IPS-18c (cell line): ENCODE results near the gene SPRED3.

Experiments used
- H3K4me3 ChIP-seq: 2 replicates; pipeline ENCODE4 v1.7.0; 2013; ENCODE audit warnings: low read depth, mild to moderate bottlenecking, low read length, moderate library complexity; ENCODE audit not compliant: insufficient read depth
- H3K9me3 ChIP-seq: one replicate; pipeline ENCODE4 v1.6.1; 2013; ENCODE audit warnings: mild to moderate bottlenecking, low read length, moderate library complexity; ENCODE audit not compliant: control insufficient read depth, insufficient read depth

Gene SPRED3

DNA sequence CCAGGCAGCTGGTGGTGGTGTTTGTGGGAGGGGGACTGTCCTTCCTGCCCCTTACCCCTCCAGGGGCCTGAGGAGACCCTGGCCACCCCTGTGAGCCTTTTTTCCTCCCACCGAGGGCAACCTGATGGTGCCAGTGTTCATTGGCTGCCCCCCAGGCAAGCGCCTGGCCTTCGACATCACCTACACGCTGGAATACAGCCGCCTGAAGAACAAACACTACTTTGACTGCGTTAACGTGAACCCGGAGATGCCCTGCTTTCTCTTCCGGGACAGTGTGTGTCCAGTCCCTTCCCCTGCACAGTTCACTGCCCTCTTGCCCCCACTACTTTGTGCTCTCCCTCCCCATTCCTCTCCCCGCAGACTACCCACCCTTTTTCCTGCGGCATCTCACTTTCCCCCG lies 21.5 kb upstream of the SPRED3 start:
- Histone ChIP-seq H3K4me3 (no peak overlapping the region), H3K9me3 (peaks cover 5% of the 10 kb centered on the region)

DNA sequence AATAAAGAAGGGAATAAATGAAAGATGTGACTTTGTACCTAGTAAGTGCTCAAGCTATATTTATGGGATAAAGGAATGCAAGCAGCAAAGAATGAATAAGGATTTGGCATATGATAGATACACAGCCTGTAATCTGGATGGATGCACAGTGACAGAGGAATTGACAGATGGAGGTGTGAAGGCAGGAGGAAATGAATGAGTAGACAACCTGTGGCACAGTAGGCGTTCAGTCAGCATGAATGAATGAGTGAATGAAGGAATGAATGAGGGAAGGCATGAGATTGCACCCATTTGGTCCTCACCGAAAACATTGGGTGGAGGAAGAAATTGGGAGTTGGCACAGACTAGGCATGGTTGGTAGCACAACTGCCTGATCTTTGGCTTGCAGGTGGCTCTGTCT lies 18.9 kb upstream of the SPRED3 start:
- peaks cover 4% of the 10 kb centered on the region for H3K9me3 ChIP-seq

DNA sequence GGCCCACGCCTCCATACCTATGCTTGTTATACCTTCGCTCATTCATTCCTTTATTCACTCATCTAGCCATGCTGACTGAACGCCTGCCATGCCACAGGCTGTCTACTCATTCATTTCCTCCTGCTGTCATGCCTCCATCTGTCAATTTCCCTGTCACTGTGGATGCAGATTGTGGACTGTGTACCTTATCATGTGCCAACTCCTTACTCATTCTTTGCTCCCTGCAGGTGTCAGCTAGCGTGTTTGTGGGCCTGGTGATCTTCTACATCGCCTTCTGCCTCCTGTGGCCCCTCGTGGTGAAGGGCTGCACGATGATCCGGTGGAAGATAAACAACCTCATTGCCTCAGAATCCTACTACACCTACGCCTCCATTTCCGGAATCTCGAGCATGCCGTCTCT lies 18.2 kb upstream of the SPRED3 start:
- H3K4me3 ChIP-seq: no peak overlapping the region
- peaks cover 2% of the 10 kb centered on the region for H3K9me3 ChIP-seq

More for the DNA sequence above, 18.9 kb upstream of the SPRED3 start:
- H3K4me3 ChIP-seq: no peak overlapping the region

DNA sequence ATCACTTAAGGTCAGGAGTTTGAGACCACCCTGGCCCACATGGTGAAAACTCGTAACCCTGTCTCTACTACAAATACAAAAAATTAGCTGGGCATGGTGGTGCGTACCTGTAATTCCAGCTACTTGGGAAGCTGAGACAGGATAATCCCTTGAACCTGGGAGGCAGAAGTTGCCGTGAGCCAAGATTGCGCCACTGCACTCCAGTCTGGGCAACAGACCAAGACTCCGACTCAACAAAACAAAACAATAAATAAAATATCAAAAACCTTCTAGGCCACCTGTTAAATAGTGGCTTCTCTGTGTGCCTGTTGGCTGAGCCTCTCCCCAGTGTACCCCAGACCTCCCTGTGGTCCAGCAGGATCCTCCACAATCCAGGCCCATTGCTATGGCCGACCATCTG lies 17.4 kb upstream of the SPRED3 start:
- peaks cover 2% of the 10 kb centered on the region for H3K9me3 ChIP-seq
- H3K4me3 ChIP-seq: no peak overlapping the region

DNA sequence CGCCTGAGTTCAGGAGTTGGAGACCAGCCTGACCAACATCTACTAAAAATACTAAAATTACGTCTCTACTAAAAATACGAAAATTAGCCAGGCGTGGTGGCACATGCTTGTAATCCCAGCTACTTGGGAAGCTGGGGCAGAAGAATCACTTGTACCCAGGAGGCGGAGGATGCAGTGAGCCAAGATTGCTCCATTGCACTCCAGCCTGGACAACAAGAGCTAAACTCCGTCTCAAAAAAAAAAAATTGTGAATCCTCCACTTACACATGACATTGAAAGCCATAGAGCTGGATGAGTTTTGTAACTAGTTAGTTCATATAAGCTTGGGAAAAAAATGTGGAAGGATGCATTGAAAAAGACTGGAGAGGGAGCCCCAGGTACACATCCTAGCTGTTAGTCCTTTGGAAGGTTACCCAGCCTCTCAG lies 14.6 kb upstream of the SPRED3 start:
- Histone ChIP-seq H3K4me3 (peak overlapping the region; percentile 29), H3K9me3 (peaks cover 2% of the 10 kb centered on the region)

DNA sequence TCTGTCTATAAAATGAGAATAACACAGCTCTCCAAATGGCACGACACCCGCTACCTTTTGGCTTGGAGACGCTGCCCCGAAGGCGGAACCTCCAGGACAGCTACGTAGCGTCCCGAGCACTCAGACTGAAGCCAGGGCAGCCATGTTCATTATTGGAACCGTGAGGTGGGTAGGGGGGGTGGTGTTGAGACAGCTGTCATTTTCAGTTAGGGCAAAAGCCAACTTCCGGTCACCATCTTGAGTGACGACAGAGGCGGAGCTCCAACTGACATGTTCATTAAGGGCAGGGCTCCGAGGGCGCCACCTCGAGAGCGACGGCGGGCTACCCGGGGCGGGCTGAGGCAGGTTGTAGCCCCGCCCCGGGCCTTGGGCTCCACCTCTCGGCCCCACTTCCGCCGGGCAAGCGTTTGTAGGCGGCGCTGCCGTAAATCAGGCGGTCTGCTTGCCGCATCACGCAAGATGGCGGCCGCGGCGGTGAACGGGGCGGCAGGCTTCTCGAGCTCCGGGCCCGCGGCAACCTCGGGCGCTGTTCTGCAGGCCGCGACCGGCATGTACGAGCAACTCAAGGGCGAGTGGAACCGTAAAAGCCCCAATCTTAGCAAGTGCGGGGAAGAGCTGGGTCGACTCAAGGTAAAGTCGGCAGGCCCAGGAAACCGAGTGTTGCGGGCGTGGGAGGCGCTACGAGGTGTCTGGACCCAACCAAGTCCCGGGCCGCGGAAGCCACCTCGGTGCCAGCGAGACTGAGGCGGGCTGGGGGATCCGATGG lies 14.0 kb upstream of the SPRED3 start, which contains the start of gene PSMD8:
TSS of gene PSMD8 (plus strand) at position 240 of the 766 bp plus-strand sequence. CDS start at position 271, 31 bp downstream.
- Histone ChIP-seq H3K9me3 (peaks cover 2% of the 10 kb centered on the region), H3K4me3 (peak within 1 kb of the TSS; percentile 92)

DNA sequence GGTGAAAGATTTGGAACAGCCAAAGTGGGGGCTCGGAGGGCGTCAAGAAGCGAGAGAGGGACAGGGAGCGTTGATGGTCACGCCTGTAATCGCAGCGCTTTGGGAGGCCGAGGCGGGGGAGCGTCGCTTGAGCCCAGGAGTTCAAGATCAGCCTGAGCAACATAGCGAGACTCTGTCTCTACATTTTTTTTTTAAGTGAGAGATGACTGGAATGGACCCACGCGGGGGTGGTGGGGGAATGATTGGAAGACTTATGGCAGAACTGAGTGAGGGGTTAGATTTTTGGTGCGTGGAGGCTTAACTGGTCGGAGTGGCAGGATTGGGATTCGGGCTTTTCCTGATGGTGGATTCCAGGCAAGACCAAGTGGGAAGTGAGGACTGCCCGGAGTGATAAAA lies 13.4 kb upstream of the SPRED3 start:
- peaks cover 2% of the 10 kb centered on the region for H3K9me3 ChIP-seq
- peak overlapping the region; percentile 92 for H3K4me3 ChIP-seq

DNA sequence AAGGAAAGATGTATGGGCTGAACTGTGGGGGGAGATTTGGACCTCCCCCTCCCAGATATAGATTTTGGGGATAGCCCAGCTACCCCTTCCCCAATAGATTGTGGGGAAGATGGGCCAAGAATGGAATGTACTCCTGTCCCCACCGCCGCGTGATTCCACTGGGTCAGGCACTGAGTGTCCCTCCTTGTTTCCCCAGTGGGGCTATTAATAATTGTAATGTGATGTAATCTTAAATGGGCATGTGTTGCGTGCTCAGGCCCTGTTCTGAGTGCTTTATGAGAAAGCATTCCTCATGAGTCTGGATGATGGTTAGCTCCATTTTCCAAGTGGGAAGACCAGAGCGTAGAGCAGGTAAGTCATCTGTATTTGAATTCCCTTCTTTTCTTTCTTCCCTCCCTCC lies 12.7 kb upstream of the SPRED3 start:
- Histone ChIP-seq H3K9me3 (peaks cover 2% of the 10 kb centered on the region), H3K4me3 (peak overlapping the region; percentile 92)

DNA sequence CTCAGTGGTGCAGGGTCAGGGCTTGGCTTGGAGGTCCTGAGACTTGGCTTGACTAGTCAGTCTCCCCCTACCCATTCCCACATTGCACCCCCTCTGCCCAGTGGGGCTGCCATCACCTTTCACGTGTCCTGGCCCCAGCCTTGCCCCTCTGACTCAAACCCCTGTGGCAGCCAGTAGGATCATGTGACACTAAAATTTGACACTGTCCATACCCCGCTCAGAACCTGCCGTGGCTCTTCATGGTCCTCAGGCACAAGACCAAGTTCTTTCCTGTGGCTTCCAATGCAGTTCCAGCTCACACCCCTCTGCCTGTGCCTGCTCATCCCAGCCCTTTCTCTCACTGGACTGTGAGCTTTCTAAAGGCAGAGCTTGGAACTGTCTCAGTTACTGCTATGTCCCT lies 11.9 kb upstream of the SPRED3 start:
- H3K9me3 ChIP-seq: peaks cover 2% of the 10 kb centered on the region
- no peak overlapping the region for H3K4me3 ChIP-seq

DNA sequence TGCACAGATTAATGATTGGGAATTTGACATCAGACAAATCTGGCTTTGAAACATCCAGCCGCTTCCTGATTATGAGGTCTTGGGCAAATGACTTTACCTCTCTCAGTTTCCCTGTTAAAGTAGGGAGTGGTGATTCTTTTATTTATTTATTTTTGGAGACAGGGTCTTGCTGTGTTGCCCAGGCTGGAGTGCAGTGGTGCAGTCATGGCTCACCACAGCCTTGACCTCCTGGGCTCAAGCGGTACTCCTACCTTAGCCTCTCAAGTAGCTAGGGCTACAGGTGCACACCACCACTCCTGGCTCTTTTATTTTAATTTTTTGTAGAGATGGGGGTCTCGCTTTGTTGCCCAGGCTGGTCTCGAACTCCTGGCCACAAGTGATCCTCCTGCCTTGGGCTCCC lies 11.4 kb upstream of the SPRED3 start:
- Histone ChIP-seq H3K4me3 (no peak overlapping the region), H3K9me3 (peaks cover 2% of the 10 kb centered on the region)

DNA sequence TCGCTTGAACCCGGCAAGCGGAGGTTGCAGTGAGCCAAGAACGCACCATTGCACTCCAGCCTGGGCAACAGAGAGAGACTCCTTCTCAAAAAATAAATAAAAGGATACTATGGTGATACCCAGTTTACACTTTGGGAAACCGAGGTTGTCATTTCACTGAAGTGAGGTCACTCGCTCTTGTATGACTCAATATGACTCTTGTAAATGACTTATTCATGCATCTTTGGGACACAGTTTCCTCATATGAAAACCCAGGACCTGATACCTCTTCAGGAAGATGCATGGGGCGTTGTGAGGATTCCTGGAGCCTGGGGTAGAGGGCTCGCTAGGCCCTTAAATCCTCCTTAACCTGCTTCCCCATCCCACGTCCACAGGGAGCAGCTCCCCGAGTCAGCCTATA lies 9.6 kb upstream of the SPRED3 start:
- Histone ChIP-seq H3K9me3 (peaks cover 2% of the 10 kb centered on the region), H3K4me3 (no peak overlapping the region)

DNA sequence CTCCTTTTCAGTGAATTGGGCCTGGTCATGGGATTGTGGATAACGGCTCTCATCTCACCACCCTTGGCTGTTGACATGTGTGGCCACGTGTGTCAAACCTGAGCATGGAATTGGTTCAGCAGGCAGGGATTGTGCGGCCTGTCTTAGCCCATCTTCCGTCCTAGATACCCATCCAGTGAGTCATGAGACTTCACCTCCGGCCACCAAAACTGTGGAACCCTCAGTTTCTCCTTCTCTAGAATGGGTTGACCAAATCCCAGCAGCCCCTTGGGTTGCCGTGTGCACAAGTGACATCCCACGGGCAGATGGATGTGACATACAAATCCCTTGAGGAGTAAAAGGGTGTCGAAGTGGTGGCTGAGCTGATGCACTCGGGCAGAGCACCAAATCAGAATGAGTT lies 7.4 kb upstream of the SPRED3 start:
- no peak overlapping the region for H3K4me3 ChIP-seq
- no peaks in the 10 kb centered on the region for H3K9me3 ChIP-seq

DNA sequence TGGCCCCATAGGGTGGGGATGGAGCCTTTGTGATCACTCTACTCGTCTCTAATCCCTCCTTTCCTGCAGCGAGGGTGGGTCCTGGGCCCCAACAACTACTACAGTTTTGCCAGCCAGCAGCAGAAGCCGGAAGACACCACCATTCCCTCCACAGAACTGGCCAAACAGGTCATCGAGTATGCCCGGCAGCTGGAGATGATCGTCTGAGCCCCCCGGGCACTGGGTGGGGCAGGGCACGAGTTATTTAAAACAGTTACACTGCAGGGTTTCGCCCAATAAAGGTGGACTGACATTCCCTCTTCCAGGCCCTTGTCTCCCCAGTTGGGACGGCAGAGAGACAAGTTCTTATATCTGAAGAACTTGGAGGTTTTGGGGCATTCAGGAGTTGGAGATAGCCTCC lies 5.3 kb upstream of the SPRED3 start:
- Histone ChIP-seq H3K4me3 (no peak overlapping the region), H3K9me3 (no peaks in the 10 kb centered on the region)

DNA sequence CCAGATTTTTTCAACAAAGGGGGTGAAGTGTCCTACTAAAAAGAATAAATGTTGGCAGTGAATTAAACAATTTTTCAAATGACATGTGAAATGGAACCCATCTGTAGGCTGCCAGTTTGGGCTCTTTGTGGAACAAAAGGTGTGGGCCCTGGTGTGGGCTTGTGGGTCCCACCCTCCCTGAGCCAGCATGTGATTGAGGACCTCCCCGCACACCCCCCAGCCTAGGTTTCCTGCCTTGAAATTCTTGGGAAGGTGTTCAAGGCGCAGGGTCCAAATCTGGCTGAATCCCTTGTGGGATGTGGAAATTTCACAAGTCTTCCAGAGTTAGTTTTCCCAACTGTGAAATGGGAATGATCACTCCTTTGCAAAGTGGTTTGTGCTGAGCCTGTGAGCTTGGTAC lies 4.8 kb upstream of the SPRED3 start:
- Histone ChIP-seq H3K4me3 (no peak overlapping the region), H3K9me3 (no peaks in the 10 kb centered on the region)

DNA sequence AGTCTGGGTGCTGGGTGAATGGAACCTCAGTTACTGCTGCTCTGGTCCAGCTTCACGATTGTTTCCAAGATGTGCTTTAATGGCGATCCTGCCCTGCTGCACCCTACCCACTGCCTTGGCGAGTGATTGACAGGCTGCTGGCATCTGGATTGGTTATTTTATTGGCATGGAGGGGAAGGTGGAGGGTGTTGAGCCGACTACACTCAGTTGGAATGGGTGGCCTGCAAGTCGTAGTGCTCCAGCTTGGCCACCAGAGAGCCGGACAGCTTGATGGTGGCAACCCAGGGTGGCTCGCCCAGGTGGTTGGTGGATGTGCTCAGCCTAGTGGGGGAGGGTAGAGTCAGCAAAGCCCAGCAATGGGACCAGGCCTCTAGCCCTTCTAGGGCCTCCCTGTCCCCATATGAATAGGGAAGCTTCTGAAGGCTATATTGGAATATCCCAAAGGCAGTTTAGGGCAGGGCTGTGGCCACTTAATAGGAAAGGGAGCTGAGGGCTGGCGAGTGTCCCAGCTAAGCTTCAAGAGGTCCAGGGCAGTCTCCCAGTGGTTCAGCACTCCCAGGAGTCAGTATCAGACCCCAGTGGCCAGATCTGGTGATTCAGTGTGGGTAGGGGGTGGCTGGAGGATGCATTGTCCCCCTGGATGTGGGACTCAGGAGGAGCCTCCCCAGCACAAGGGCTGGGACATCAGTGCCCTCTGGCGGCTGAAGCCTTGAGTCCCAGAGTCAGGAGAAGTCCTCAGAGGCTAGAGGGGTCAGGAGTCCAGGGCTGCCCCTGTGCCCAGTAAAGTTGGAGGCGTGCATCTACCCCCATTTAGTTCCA lies 4.1 kb upstream of the SPRED3 start:
- H3K4me3 ChIP-seq: no peak overlapping the region
- no peaks in the 10 kb centered on the region for H3K9me3 ChIP-seq

DNA sequence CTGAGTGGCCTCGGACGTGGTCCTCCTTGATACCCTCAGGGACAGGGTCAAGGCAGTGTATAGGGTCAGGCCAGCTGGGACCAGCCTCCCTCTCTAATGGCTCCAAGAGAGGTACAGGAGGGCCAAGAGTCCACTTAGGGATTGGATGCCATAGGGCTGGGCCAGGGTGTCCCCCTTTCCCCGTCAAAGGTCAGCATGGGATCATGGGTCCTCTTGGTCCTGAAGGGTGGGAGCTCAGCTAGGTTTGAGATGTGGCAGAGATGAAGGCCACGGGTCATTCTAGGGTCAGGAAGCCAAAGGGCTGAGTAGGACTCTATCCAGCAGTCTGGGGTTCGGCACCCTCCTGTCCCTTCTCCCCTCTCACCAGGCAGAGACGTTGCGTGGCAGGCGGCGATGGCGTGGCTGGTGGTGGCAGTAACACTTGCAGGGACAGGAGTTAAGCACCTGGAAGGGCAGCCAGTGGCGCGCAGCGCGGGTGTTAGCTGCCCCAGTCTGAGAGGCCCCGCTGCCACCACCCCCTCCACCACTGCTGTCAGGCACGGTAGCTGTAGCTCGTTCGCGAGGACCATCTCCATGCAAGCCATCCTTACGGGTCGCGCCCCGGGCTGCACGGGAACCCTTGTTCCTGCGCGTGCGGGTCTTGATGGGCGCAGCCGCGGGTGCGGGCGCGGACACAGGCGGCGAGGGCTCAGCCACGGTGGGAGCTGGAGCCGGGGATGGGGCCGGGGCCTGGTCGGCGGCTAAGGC lies 3.3 kb upstream of the SPRED3 start:
- no peak overlapping the region; the same call in 1 of the 2 replicates for H3K4me3 ChIP-seq
- no peaks in the 10 kb centered on the region for H3K9me3 ChIP-seq

DNA sequence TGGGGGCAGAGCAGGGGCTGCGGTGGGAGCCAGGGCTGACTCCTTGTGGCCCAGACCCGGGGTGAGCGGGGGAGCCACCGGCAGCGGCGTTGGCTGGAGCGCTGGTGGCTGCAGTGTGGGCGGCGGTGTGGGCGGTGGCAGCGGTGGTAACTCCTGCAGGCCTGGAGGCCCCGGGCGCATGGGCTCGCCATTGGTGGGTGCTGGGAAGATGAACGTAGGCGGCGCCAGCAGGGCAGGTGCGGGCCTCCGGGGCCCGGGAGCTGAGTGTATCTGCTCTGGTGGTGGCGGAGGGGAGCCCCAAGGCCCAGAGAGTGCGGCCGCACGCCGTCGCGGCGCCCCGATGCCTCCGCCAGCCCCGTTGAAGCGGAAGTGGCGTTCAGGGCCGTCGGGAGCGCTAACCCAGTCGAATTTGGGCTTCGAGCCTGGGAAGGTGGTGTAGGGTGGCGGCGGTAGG lies 2.7 kb upstream of the SPRED3 start:
- no peaks in the 10 kb centered on the region for H3K9me3 ChIP-seq
- H3K4me3 ChIP-seq: peak overlapping the region; percentile 87; the same call in 1 of the 2 replicates
